Measurements from ENCODE around the gene MGAT2.
"Not testable (repeated sequence)": the region's sequence is repeated elsewhere in the genome, so short reads cannot be mapped to it uniquely, and the experiment has no call there.

MGAT2 gene

GRCh38 chr14:49612671-49613070 lies 7.9 kb upstream of the MGAT2 start:
- DNase-seq, result no peak

DNA sequence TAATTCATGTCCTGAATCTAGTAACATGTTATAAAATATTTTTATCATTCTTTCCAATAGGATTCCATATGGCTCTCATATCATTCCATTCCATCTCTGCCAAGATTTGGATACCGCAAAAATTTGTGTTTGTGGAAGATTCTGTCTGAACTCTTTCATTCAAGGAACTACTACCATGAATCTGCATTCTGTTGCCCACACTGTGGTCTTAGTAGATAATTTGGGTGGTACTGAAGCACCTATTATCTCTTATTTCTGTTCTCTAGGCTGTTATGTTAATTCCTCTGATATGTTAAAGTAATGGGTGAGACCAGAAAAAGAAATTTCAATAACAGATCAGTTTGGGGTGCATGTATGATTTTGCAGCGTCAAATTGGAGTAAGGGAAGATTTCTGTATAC lies 6.4 kb upstream of the MGAT2 start:
- no peak for DNase-seq

- DNase-seq, result peak; percentile 58
Observed at GRCh38 chr14:49615776-49616175, 4.8 kb upstream of the MGAT2 start.

DNA sequence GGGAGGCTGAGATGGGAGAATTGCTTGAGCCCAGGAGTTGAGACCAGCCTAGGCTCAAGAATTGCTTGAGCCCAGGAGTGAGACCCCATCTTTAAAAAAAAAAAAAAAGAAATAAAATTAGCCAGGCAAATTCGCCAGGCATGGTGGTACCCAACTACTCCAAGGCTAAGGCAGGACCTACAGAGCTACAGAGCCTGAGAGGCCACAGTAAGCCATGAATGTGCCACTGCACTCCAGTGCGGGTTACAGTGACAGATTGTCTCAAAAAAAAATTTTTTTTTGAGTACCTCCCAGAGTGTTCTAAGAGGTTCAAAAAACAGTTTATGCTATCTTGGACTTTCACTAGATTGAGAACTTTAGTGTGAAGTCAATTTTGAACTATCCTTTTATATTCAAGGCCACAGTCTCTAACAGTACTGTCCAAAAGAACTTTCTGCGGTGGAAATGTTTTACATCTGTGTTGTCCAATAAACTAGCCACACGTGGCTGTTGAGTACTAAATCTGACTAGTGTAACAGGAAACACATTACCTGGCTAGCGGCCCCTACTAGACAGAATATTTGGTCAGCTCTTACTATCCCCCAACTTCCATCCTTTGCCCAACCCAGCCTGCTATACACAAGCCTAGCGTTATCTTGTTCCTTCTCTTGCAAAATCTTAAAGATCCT lies 2.6 kb upstream of the MGAT2 start:
- no peak for DNase-seq

DNA sequence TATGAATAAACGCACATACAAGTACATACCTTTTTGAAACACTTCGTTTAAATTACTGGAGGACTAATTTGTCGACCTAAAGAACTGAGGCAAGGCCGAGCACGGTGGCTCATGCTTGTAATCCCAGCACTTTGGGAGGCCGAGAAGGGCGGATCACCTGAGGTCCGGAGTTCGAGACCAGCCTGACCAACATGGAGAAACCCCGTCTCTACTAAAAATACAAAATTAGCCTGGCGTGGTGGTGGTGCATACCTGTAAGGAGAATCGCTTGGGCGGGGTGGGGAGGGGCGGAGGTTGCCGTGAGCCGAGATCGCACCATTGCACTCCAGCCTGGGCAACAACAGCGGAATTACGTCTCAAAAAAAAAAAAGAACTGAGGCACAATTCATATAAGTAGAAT lies 1.3 kb upstream of the MGAT2 start:
- not testable (repeated sequence) for DNase-seq

GRCh38 chr14:49619730-49620129 lies 869 bp upstream of the MGAT2 start:
- DNase-seq, result peak; percentile 38

DNA sequence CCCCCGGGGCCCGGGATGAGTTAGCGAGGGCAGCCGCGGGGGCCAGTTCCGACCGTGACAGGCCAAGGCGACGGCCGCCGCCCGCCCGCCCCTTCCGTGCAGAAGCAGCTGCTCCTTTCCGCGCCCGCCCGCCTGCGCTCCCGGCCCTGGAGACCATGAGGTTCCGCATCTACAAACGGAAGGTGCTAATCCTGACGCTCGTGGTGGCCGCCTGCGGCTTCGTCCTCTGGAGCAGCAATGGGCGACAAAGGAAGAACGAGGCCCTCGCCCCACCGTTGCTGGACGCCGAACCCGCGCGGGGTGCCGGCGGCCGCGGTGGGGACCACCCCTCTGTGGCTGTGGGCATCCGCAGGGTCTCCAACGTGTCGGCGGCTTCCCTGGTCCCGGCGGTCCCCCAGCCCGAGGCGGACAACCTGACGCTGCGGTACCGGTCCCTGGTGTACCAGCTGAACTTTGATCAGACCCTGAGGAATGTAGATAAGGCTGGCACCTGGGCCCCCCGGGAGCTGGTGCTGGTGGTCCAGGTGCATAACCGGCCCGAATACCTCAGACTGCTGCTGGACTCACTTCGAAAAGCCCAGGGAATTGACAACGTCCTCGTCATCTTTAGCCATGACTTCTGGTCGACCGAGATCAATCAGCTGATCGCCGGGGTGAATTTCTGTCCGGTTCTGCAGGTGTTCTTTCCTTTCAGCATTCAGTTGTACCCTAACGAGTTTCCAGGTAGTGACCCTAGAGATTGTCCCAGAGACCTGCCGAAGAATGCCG lies 699 bp downstream of the MGAT2 start:
- DNase-seq, result peak; percentile 80

DNA sequence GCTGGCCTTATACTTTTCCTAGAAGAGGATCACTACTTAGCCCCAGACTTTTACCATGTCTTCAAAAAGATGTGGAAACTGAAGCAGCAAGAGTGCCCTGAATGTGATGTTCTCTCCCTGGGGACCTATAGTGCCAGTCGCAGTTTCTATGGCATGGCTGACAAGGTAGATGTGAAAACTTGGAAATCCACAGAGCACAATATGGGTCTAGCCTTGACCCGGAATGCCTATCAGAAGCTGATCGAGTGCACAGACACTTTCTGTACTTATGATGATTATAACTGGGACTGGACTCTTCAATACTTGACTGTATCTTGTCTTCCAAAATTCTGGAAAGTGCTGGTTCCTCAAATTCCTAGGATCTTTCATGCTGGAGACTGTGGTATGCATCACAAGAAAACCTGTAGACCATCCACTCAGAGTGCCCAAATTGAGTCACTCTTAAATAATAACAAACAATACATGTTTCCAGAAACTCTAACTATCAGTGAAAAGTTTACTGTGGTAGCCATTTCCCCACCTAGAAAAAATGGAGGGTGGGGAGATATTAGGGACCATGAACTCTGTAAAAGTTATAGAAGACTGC lies 1.5 kb downstream of the MGAT2 start:
- DNase-seq, result peak; percentile 14

- DNase-seq, result no peak
Observed at GRCh38 chr14:49623387-49623786, 2.8 kb downstream of the MGAT2 start.

DNA sequence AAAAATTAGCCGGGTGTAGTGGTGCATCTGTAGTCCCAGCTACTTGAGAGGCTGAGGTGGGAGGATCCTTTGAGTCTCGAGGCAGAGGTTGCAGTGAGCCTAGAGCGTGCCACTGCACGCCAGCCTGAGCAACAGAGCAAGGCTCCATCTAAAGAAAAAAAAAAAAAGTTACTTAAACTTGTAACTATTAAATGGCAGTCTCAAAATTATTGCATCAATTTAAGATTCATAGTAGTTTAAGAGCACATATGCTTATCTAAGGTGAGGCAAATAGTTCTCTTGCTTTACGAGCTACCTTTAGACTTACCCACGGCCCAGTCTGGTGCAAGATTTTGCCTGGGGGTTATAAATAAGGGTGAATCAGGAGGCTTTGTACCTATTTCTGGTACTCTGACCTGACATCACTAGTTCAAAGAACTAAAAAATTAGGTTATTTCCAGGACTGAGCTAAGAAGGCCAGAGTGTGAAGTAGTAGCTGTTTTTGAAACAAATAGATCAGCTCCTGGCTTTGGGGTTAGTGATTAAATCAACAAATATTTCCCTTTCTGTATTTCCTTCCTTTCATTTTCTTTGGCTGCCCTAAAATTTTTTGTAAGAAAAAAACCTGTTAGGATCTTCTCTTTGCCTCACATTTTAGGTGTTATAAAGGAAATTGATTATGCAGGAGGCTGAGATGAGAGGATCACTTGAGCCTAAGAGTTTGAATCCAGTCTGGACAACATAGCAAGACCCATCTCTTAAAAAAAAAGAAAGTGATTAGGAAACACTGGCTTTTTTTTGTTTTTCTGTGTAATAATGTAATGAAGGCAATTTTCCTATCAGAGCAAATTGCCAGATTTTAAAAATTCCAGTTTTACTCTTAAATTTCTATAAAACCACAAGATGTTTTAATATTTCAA lies 3.6 kb downstream of the MGAT2 start:
- DNase-seq, result no peak

- DNase-seq, result peak; percentile 96
Observed at GRCh38 chr14:49633640-49634546, 13.3 kb downstream of the MGAT2 start.

DNA sequence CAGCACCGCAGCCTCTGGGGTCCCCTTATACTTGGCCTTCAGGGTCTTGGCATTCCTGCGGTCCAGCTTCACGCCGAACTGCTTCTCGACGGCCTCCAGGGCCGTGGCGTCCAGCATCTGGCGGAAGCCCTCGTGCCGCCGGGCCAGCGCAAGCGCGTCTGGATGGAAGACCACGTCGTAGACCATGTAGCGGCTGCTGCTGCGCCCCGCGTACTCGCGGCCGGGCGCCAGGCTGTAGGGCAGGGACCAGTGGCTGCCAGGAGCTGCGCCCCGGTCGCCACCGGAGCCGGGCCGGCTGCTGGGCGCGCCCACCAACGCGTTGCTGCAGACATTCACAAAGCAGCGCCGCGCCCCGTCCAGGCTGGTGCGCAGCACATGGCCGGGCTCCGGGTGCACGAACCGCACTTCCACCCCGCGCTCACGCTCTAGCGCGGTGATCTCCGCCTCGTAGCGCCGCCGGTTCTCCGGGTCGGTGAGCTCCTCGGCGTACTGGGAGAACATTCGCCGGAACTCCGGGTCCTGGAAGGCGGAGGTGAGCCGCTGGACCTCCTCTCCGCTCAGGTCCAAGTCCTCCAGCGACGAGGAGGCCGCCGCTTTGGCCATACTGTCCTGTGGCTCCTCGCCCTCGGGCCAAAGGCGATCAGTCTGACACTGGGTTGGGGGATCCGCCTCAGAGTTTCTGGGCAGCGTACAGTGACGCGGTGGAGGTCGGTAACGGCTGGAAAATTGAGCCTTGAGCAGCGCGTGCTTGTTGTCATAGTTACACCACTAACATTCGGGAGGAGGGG lies 14.1 kb downstream of the MGAT2 start, which contains the start of gene DNAAF2:
DNAAF2 (minus strand) TSS at position 698 of the 788 bp plus-strand sequence; CDS start at position 603, 95 bp downstream.
- peak; percentile 82 for DNase-seq

- DNase-seq, result no peak
Observed at GRCh38 chr14:49636866-49637265, 16.3 kb downstream of the MGAT2 start.

DNA sequence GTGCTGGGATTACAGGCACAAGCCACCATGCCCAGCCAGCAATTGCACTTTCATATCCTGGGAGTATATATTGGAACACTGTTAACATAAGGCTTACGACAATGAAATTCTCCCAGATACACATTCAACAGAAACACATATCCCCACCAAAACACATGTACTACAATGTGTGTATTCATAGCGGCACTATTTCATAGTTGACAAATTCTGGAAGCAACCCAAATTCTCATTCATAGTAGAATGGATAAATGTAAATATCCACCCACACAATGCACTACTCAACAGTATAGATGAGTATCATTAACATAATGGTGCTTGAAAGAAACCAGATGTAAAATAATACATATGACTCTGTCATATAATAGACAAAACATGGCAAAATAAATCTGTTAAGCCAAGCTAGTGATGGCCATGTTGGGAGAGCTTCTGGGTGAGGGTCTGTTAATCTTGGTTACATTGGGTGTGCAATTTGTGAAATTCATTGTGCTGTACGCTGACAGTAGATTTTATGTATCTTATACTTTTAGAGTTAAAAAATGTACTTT lies 17.0 kb downstream of the MGAT2 start:
- DNase-seq, result no peak

DNA sequence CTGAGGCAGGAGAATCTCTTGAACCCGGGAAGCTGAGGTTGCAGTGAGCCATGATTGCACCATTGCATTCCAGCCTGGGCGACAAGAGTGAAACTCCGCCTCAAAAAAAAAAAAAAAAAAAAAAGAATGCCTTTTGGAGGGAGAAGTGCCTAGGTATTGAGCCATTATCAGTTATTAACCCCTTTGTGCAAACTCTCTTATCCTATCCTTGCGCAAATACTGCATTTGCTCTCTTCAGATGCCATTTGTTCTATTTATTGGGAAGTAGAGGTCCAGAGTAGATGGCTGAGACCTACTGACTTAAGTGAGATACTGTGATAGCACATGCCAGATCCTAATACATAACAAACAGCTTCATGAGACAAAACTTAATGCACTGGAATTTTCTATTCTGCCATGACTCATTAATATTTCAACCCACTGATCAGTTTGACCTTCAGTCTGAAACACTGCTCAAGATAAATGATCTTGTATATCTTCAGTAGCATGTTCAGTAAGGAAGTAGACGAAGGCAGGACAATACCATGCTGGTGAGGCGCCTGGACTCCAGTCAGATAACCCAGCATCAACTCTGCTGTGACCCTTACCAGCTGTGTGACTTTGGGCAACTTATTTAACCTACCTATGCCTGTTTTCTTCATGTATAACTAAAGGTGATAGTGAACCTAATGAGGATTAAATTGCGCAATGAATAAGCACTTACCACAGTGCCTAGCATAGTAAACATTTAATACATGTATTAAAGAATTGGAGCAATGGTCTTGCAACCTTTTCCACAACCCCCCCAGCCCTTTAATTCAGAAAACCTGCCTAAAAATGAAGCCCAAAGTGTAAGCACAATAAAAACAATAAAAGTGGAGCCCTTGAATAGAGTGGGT lies 20.2 kb downstream of the MGAT2 start:
- DNase-seq, result no peak

- DNase-seq, result peak; percentile 59
Observed at GRCh38 chr14:49641697-49642129, 21.1 kb downstream of the MGAT2 start.

- DNase-seq, result no peak
Observed at GRCh38 chr14:49642163-49642562, 21.6 kb downstream of the MGAT2 start.

- no peak for DNase-seq
Observed at GRCh38 chr14:49653508-49653907, 32.9 kb downstream of the MGAT2 start.

- DNase-seq, result no peak
Observed at GRCh38 chr14:49654511-49654910, 33.9 kb downstream of the MGAT2 start.

DNA sequence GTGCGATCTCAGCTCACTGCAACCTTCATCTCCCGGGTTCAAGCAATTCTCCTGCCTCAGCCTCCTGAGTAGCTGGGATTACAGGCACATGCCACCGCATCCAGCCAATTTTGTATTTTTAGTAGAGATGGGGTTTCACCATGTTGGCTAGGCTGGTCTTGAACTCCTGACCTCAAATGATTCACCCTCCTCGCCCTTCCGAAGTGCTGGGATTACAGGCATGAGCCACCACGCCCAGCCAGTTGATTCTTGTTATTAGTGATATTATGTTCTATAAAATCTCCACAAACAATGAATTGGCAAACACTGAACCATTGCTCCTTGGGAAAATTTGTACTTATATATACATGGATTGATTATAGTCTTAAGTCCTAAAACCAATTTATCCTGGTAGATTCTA lies 36.9 kb downstream of the MGAT2 start:
- DNase-seq, result not testable (repeated sequence)

Measured in NCI-H82 (cell line).